Liver (tissue), 9 donors: ENCODE results near the gene RETREG1. TPM values are rescaled to one million over a fixed set of nuclear protein-coding genes. Genes with fewer than 3 reads are reported as not detected.

ENCODE experiments used
- DNase-seq: peaks from one replicate; pipeline ENCODE4 v3.0.0-alpha.2; 2017; ENCODE audit warnings: low spot score
- H3K27ac ChIP-seq, 2 donors: one replicate each; pipeline ENCODE4 v1.7.0; 2013; ENCODE audit warnings: inconsistent platforms in 2 of 2, low read length in 2 of 2, control low read depth in 1 of 2, low read depth in 1 of 2, mild to moderate bottlenecking in 1 of 2
- H3K27me3 ChIP-seq, 4 donors: one replicate each; pipeline versions ENCODE4 v1.6.1 to v1.7.0; 2013; ENCODE audit warnings: low read length in 3 of 4, inconsistent platforms in 1 of 4, mild to moderate bottlenecking in 1 of 4, moderate library complexity in 1 of 4; ENCODE audit not compliant: control insufficient read depth in 4 of 4, insufficient read depth in 4 of 4
- H3K36me3 ChIP-seq, 4 donors: one replicate each; pipeline versions ENCODE4 v1.6.1 to v1.7.0; 2013; ENCODE audit warnings: low read length in 3 of 4, mild to moderate bottlenecking in 3 of 4, low read depth in 1 of 4, moderate library complexity in 1 of 4; ENCODE audit not compliant: control insufficient read depth in 4 of 4, insufficient read depth in 3 of 4
- H3K4me1 ChIP-seq, 4 donors: one replicate each; pipeline versions ENCODE4 v1.6.1 to v1.7.0; 2013; ENCODE audit warnings: low read length in 3 of 4, mild to moderate bottlenecking in 3 of 4, moderate library complexity in 1 of 4; ENCODE audit not compliant: control insufficient read depth in 4 of 4, insufficient read depth in 4 of 4
- H3K4me3 ChIP-seq, 3 donors: one replicate each; pipeline versions ENCODE4 v1.6.1 to v1.7.0; 2013; ENCODE audit warnings: low read length in 3 of 3, control low read depth in 1 of 3, low read depth in 1 of 3, mild to moderate bottlenecking in 1 of 3
- H3K9ac ChIP-seq, 2 donors: one replicate each; pipeline ENCODE4 v1.7.0; 2013; ENCODE audit warnings: low read length in 2 of 2, mild to moderate bottlenecking in 2 of 2, moderate library complexity in 2 of 2, control low read depth in 1 of 2, low read depth in 1 of 2
- H3K9me3 ChIP-seq, 4 donors: one replicate each; pipeline versions ENCODE4 v1.6.1 to v1.7.0; 2013; ENCODE audit warnings: low read length in 3 of 4; ENCODE audit not compliant: control insufficient read depth in 4 of 4
- EGR1 ChIP-seq, 2 donors: IDR thresholded peaks; 2 replicates each; pipeline ENCODE4 v1.6.1; 2016 to 2018; ENCODE audit warnings: antibody characterized with exemption in 2 of 2, low read depth in 2 of 2
- FOXA1 ChIP-seq: IDR thresholded peaks from 2 replicates; pipeline ENCODE4 v1.6.1; 2016; ENCODE audit warnings: antibody characterized with exemption
- FOXA2 ChIP-seq: IDR thresholded peaks from 2 replicates; pipeline ENCODE4 v1.6.1; 2016; ENCODE audit warnings: antibody characterized with exemption
- GABPA ChIP-seq, 2 donors: IDR thresholded peaks in 1 of 2; conservative IDR thresholded peaks in 1 of 2; 2 replicates each; pipeline ENCODE4 v1.6.1; 2016; ENCODE audit warnings: antibody characterized with exemption in 2 of 2, mild to moderate bottlenecking in 1 of 2, moderate library complexity in 1 of 2
- HNF4A ChIP-seq, 2 donors: conservative IDR thresholded peaks; 2 replicates each; pipeline ENCODE4 v1.6.1; 2016; ENCODE audit warnings: antibody characterized with exemption in 2 of 2, mild to moderate bottlenecking in 2 of 2
- HNF4G ChIP-seq: IDR thresholded peaks from 2 replicates; pipeline ENCODE4 v1.6.1; 2016; ENCODE audit warnings: antibody characterized with exemption
- JUND ChIP-seq, 2 donors: IDR thresholded peaks; 2 replicates each; pipeline ENCODE4 v1.6.1; 2016; ENCODE audit warnings: antibody characterized with exemption in 2 of 2
- NR2F2 ChIP-seq: IDR thresholded peaks from 2 replicates; pipeline ENCODE4 v1.6.1; 2016; ENCODE audit warnings: antibody characterized with exemption
- RXRA ChIP-seq, 2 donors: IDR thresholded peaks; 2 replicates each; pipeline ENCODE4 v1.6.1; 2017 to 2018; ENCODE audit warnings: antibody characterized with exemption in 2 of 2, mild to moderate bottlenecking in 1 of 2
- SP1 ChIP-seq: IDR thresholded peaks from 2 replicates; pipeline ENCODE4 v1.6.1; 2018; ENCODE audit warnings: antibody characterized with exemption, mild to moderate bottlenecking
- YY1 ChIP-seq: IDR thresholded peaks from 2 replicates; pipeline ENCODE4 v1.6.1; 2016; ENCODE audit warnings: antibody characterized with exemption, mild to moderate bottlenecking
- WGBS: extraction: QIAGEN DNeasy Blood & Tissue Kit; methylation state at CpG from one replicate; pipeline ENCODE4 v1.1.7; 2013; 5-methylcytosine and 5-hydroxymethylcytosine counted together
- polyA plus RNA-seq, 2 donors: library from polyadenylated mRNA; stranded (reverse) in 1 of 2; unstranded in 1 of 2; fragments of 200-250 nt in 1 of 2; fragments of >200 nt in 1 of 2; fragmentation: Nextera tagmentation in 1 of 2; extraction: Ambion mirVana in 1 of 2; gene quantifications; one replicate each; pipeline versions ENCODE4 v1.2.1 to v1.2.3, GENCODE V29; 2013 to 2015
- total RNA-seq, 2 donors: library from RNA; depleted of rRNA; stranded (reverse); fragments of >200 nt; gene quantifications; one replicate each; pipeline ENCODE4 v1.2.3, GENCODE V29; 2014
- TF ChIP-seq, protein P1 (sequence below): IDR thresholded peaks from 2 replicates; pipeline ENCODE4 v1.6.1; 2016; ENCODE audit warnings: antibody characterized with exemption
- TF ChIP-seq, protein P2 (sequence below): IDR thresholded peaks from 2 replicates; pipeline ENCODE4 v1.6.1; 2016; ENCODE audit warnings: antibody characterized with exemption
- TF ChIP-seq, protein P3 (sequence below): fragments of 150-350 bp; IDR thresholded peaks from 2 replicates; pipeline ENCODE4 v1.5.1; 2017; ENCODE audit warnings: improper control_type of control experiment, low read depth, low read length; ENCODE audit not compliant: missing input control
- TF ChIP-seq, protein P4 (sequence below): IDR thresholded peaks from 2 replicates; pipeline ENCODE4 v1.6.1; 2016; ENCODE audit warnings: antibody characterized with exemption
- TF ChIP-seq, protein P5 (sequence below): IDR thresholded peaks from 2 replicates; pipeline ENCODE4 v1.6.1; 2016; ENCODE audit warnings: antibody characterized with exemption, mild to moderate bottlenecking
- donor health status: healthy.
- donor health status: healthy.
- donor health status: healthy.
- donor health status: healthy.
- donor health status: healthy.

Gene RETREG1
- total and polyA plus RNA-seq, 4 donors = 0.70 to 28.1 (median 4.2) TPM

DNA sequence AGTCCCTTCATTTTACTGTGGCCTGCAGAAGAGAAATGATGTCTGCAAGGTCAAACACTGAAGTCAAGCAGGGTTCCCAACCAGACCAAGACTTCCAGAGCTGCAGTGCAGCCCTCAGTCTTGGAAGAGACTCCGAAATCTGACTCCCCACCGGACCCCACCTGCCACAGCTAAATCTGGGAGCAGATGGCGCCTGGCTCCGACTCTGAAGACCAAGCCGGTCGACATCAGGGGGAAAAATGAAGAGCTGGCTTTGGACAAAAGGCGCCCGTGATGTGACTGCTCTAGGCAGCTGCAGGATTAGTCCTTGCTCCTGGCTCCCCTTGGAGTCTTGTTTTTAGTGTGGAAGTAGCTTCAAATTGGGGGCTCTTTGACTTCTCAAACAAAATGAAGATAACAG, 78.8 kb downstream of the RETREG1 start:
- TF ChIP-seq SP1 (no peak), RXRA (IDR thresholded peaks at IDR 0.05) (no peak), FOXA1 (no peak), HNF4A (conservative IDR thresholded peaks at IDR 0.05) (no peak), YY1 (no peak), JUND (IDR thresholded peaks at IDR 0.05) (no peak), EGR1 (IDR thresholded peaks at IDR 0.05; ENCODE audit: low read depth in 2 of 2) (no peak)
- TF ChIP-seq, protein P1, sequence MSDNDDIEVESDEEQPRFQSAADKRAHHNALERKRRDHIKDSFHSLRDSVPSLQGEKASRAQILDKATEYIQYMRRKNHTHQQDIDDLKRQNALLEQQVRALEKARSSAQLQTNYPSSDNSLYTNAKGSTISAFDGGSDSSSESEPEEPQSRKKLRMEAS = no peak
- DNase-seq = no peak
- Histone ChIP-seq H3K4me3 (no peak overlapping the region), H3K9me3 (no peaks in the 10 kb centered on the region), H3K36me3 (no peaks in the 10 kb centered on the region), H3K27ac (no peak overlapping the region), H3K27me3 (no peaks in the 10 kb centered on the region), H3K9ac (no peak overlapping the region), H3K4me1 (peaks cover 0 to 16% (median 8%) of the 10 kb centered on the region in 4 donors)
- WGBS = 97% methylated on average over 8 of the region's 8 CpGs

DNA sequence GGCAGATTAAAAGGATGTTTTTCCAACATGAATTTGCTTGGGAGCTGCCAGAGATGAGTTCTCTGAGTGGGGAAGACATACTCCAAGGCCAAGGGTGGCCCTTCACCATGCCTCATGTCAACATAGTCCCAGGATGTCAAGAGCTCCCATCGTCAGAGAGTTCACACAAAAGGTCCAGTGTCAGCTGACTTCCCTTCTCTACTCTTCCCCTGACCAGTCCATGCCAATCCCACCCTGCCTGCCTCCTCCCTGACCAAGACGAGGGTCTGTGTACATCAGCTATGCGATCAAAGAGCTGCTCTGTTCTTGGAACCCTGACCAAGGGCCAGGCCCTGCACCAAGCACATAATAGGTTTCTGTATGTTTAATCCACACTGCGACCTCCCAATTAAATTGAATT, 80.0 kb downstream of the RETREG1 start:
- H3K36me3 ChIP-seq = no peaks in the 10 kb centered on the region
- H3K27ac ChIP-seq = no peak overlapping the region
- WGBS = 90% methylated on average over 4 of the region's 4 CpGs
- H3K9ac ChIP-seq = no peak overlapping the region
- TF ChIP-seq, protein P2, sequence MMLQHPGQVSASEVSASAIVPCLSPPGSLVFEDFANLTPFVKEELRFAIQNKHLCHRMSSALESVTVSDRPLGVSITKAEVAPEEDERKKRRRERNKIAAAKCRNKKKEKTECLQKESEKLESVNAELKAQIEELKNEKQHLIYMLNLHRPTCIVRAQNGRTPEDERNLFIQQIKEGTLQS = no peak
- no peak for TF ChIP-seq HNF4A (conservative IDR thresholded peaks at IDR 0.05)
- no peak for TF ChIP-seq GABPA (IDR thresholded peaks at IDR 0.05 in 1 of 2, conservative IDR thresholded peaks at IDR 0.05 in 1 of 2)
- TF ChIP-seq YY1 = no peak
- no peak for TF ChIP-seq EGR1 (IDR thresholded peaks at IDR 0.05; ENCODE audit: low read depth in 2 of 2)
- TF ChIP-seq, protein P3, sequence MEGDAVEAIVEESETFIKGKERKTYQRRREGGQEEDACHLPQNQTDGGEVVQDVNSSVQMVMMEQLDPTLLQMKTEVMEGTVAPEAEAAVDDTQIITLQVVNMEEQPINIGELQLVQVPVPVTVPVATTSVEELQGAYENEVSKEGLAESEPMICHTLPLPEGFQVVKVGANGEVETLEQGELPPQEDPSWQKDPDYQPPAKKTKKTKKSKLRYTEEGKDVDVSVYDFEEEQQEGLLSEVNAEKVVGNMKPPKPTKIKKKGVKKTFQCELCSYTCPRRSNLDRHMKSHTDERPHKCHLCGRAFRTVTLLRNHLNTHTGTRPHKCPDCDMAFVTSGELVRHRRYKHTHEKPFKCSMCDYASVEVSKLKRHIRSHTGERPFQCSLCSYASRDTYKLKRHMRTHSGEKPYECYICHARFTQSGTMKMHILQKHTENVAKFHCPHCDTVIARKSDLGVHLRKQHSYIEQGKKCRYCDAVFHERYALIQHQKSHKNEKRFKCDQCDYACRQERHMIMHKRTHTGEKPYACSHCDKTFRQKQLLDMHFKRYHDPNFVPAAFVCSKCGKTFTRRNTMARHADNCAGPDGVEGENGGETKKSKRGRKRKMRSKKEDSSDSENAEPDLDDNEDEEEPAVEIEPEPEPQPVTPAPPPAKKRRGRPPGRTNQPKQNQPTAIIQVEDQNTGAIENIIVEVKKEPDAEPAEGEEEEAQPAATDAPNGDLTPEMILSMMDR = no peak
- no peak for TF ChIP-seq NR2F2
- TF ChIP-seq, protein P4, sequence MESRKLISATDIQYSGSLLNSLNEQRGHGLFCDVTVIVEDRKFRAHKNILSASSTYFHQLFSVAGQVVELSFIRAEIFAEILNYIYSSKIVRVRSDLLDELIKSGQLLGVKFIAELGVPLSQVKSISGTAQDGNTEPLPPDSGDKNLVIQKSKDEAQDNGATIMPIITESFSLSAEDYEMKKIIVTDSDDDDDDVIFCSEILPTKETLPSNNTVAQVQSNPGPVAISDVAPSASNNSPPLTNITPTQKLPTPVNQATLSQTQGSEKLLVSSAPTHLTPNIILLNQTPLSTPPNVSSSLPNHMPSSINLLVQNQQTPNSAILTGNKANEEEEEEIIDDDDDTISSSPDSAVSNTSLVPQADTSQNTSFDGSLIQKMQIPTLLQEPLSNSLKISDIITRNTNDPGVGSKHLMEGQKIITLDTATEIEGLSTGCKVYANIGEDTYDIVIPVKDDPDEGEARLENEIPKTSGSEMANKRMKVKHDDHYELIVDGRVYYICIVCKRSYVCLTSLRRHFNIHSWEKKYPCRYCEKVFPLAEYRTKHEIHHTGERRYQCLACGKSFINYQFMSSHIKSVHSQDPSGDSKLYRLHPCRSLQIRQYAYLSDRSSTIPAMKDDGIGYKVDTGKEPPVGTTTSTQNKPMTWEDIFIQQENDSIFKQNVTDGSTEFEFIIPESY = no peak
- no peaks in the 10 kb centered on the region for H3K27me3 ChIP-seq
- H3K4me1 ChIP-seq = peaks cover 0 to 16% (median 8%) of the 10 kb centered on the region in 4 donors
- H3K4me3 ChIP-seq = no peak overlapping the region
- DNase-seq = no peak
- H3K9me3 ChIP-seq = no peaks in the 10 kb centered on the region

DNA sequence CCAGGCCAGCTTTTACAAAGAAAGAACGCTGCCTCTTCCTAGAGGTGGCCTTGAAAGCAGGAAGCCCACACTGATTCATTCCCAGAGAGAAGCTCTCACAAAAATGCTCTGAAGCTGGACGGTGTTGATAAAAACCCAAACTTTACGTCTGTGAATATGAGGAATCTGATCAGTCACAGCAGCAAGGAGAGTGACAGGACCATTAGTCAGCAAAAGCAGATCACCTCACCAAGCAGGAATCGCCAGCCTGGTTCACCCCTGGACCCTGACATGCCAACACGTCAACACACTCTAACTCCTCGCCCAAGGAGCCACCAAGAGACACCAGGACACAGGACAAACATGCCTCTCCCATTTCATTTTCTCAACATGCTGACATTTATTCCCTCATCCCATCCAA, 80.6 kb downstream of the RETREG1 start:
- 85% methylated on average over 6 of the region's 6 CpGs for WGBS
- TF ChIP-seq GABPA (IDR thresholded peaks at IDR 0.05 in 1 of 2, conservative IDR thresholded peaks at IDR 0.05 in 1 of 2) = no peak
- no peak for TF ChIP-seq SP1
- no peak for TF ChIP-seq HNF4G
- TF ChIP-seq FOXA2 = no peak
- TF ChIP-seq, protein P5, sequence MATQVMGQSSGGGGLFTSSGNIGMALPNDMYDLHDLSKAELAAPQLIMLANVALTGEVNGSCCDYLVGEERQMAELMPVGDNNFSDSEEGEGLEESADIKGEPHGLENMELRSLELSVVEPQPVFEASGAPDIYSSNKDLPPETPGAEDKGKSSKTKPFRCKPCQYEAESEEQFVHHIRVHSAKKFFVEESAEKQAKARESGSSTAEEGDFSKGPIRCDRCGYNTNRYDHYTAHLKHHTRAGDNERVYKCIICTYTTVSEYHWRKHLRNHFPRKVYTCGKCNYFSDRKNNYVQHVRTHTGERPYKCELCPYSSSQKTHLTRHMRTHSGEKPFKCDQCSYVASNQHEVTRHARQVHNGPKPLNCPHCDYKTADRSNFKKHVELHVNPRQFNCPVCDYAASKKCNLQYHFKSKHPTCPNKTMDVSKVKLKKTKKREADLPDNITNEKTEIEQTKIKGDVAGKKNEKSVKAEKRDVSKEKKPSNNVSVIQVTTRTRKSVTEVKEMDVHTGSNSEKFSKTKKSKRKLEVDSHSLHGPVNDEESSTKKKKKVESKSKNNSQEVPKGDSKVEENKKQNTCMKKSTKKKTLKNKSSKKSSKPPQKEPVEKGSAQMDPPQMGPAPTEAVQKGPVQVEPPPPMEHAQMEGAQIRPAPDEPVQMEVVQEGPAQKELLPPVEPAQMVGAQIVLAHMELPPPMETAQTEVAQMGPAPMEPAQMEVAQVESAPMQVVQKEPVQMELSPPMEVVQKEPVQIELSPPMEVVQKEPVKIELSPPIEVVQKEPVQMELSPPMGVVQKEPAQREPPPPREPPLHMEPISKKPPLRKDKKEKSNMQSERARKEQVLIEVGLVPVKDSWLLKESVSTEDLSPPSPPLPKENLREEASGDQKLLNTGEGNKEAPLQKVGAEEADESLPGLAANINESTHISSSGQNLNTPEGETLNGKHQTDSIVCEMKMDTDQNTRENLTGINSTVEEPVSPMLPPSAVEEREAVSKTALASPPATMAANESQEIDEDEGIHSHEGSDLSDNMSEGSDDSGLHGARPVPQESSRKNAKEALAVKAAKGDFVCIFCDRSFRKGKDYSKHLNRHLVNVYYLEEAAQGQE = no peak
- TF ChIP-seq, protein P4 = no peak
- TF ChIP-seq EGR1 (IDR thresholded peaks at IDR 0.05; ENCODE audit: low read depth in 2 of 2) = no peak
- TF ChIP-seq HNF4A (conservative IDR thresholded peaks at IDR 0.05) = no peak
- Histone ChIP-seq H3K36me3 (no peaks in the 10 kb centered on the region), H3K27me3 (no peaks in the 10 kb centered on the region), H3K4me3 (no peak overlapping the region), H3K27ac (no peak overlapping the region), H3K9me3 (no peaks in the 10 kb centered on the region), H3K4me1 (peaks cover 0 to 16% (median 8%) of the 10 kb centered on the region in 4 donors), H3K9ac (no peak overlapping the region)
- DNase-seq = no peak
